Measurements from ENCODE around the gene MAP1A.

The MAP1A gene

DNA sequence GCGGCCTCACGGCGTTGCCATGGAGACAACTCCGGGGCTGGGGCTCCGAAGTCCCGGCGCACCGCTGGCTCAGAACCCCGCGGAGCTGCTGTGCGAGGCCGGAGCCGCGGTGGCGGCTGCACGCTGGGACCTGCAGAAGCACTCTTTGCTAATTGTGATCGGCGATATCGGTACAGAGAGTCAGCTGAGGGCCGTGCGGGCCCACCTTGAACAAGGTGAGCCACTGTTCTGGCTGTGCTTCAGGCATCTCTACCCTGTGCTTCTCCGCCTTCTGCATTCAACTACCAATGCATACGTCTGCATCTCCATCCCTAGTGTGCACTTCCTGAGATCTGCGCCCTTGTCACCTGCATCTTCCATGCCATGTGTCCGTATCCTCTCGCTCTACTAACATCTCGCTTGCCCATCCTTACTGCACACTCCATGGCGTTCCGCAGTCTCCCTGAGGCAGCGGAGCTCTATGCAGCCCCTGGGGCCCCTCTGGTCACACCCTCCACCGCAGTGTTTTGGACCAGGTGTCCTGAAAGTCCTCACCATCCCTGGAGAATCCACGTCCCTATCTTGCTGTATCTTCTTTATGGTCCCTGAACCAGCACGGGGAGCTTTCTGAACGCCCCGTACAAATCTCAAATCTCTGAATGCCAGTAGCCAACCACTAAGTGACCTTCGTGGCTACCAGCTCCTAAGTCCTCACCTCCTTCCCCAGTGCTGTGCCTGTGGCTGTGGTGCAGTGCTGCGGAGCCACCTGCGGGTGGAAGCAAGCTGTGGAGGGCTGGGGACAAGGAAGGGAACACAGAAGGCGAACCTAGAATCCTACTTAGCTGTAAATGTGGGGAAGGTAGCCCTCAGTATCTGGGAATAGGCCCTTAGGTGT is 6.2 kb upstream of the MAP1A start:
- peak in 2 of 6 experiments; percentile 5 to 29 for DNase-seq

DNA sequence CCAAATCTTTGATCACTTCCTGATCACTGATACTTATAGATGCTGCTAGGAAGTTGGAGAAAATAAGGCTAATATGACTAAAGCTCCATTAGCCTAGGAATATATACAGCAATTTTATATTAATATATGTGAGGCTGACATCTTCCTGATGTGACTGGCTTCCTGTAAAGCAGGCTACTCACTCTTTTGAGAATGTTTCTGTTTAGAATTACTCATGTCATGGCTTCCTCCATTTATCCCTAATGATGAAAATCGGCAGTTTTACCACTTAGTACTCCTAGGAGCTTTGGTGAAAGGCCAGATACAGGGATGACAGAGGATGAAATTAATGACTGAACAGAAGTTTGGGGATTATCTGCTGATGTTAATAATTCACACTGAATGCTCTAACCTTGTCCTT is 3.9 kb upstream of the MAP1A start:
- DNase-seq: no peak

DNA sequence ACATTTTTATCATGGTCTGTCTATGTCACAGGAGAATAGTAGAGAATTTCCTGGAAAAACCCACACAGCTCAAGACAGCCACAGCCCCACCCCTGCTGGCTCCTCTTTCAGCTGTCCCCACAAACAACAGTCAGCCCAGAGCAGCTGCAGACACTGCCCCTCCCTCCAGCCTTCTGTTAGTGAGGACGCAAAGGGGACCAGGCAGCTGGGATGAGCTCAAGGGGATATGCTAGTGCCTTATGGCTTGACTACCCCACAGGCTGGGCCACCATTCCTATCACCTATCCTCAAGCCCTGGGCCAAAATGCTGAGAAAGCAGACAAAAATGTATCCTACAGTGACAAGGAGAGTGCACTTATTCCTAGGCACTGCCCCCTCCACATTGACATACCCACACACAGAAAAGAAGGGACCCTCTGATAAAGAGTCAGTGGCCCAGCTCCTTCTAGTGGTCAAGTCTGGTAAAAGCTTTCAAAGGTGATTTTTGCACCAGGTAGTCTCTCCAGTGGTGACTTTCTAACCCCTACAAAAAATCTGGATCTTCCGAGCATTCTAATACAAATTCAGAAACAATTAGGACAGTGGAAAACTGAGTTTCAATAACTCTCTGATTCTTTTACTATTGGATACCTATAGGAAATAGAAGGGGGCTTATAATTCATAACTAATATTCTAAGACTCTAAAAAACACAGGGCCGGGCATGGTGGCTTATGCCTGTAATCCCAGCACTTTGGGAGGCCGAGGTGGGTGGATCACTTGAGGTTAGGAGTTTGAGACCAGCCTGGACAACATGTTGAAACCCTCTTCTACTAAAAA is 3.0 kb upstream of the MAP1A start:
- peak in 2 of 6 experiments; percentile 16 to 36 for DNase-seq

DNA sequence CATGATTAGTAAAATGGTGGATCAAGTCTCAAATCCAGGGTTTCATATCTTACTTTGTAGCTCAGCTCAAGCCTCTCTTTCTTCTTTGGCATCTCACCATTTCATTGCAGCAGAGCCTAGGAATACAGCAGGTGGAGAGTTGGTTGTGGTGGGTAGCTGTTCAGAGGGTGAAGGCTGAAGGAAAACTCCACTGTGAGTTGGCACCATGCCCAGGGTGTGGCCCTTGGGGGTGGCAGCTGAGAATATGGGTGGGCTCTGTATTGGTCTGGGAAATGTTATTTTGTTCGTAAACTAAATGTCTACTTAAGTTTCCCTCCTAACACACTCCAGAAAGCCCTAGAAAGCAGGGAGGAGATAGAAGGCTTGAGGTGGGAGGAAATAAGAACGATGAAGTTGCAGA is 1.7 kb upstream of the MAP1A start:
- DNase-seq: no peak

DNA sequence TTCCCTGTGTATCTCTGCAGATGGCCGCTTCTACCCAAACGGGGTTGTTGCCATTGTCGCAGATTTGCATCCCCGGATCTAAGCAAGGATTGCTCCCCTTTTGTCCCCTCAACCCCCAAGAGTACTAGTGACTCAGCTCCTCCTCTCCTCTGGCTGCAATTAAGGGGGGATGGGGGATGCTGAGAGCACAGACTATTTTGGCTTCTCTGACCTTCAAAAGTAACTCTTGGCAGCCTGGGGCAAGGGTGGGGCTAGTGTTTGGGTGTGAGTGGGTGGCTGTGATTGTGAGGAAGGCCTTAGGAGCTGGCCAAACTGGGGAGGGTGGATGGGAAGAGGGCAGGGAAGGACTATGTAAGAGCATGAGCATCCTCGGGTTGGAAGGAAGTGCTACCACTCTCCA is 1.2 kb upstream of the MAP1A start:
- DNase-seq: no peak

DNA sequence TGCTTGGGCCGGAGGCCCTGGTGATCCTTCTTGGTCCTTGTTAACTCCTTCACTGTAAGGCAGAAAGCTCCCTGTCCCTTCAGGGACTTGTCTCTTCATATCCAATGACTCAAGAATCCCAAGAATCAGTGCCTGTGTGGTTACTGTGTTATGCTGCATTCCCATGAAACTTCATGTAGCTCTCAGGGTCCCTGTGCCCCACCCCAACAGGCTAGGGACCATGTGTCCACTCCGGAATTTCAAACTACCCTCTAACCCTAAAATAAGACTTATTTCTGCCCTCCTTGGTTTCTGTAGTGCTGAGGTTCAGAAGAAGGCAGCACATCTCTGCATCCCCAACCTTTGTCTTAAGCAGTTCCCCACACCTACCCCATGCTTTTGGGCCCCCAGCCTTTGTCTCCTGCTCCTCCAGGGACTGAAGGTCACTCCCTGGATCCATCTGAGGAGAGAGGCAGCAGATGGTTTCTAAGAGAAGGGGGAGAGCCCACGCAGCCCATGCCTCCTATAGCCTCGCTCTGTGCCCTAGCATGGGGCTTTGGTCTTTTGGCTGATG is 531 bp upstream of the MAP1A start:
- no peak for DNase-seq

DNA sequence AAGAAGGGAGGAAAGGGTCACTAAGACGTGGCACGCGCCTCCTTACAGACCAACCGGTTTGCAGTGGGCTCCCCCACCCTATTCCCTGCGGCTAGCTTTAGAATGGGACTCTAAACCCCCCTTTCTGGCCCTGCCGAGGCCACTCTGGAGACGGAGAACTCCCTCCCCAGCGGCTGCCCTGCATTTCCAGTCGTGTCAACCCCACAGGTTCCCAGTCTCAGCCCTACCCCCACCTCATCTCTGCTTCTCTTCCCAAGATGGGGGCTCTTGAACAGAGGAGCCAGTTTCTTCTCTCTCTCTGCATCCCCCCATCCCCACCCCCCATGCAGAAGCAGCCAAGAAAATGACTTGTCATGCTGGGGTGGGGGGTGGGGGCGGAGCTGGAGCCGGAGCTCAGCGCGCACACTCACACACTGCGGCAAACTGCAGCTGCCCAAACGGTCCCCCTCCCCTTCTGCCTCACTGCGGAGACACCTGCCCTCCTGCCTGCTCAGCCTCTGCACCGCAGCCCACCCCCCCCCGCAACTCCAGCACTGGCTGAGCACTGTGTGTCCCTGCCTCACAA is 871 bp downstream of the MAP1A start:
- peak in 1 of 6 experiments; percentile 12 for DNase-seq

DNA sequence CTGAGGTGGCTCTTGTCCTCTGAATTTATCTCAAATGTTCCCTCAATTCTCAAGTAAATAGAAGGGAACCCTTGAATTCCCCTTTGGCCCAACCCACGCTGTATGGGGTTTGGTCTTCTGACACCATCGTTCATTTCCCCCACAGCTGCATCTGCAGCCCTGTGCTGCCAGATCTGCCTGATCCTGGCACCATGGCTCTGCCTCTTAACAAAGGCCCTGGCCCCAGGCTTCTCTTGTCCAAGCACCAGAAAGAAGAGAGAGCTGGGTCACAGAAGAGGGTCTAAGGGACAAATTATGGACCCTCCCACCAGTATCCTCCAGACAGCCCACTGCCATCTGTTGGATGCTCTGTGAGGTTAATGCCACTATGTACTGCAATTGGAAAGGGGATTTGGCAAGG is 1.8 kb downstream of the MAP1A start:
- DNase-seq: no peak

DNA sequence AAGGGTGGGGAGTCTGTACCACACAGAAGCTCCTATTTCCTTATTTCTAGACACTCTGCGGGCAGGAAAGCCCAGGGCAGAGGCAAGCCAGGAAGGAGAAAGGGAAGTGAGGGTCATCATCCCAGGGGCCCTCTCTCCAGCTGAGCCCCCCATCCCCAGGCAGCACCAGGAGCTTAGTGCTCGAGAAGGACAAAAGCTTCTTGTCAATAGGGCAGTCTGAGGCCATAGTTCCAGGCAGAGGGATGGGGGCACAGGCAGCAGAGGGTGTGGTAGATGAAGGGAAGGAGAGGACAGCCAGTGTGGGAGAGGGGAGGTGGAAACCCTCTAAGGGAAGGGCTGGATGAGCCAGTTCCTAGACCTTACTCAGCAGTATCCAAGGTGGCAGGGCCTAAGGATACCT is 2.7 kb downstream of the MAP1A start:
- no peak for DNase-seq

DNA sequence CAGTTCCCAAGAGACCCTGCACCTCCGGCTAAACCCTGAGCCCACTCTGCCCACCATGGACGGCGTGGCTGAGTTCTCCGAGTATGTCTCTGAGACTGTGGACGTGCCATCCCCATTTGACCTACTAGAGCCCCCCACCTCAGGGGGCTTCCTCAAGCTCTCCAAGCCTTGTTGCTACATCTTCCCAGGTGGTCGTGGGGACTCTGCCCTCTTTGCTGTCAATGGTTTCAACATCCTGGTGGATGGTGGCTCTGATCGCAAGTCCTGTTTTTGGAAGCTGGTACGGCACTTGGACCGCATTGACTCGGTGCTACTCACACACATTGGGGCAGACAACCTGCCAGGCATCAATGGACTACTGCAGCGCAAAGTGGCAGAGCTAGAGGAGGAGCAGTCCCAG is 4.0 kb downstream of the MAP1A start:
- DNase-seq: no peak

DNA sequence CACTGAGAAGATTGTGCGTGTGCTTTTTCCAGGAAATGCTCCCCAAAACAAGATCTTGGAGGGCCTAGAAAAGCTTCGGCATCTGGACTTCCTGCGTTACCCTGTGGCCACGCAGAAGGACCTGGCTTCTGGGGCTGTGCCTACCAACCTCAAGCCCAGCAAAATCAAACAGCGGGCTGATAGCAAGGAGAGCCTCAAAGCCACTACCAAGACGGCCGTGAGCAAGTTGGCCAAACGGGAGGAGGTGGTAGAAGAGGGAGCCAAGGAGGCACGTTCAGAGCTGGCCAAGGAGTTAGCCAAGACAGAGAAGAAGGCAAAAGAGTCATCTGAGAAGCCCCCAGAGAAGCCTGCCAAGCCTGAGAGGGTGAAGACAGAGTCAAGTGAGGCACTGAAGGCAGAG is 4.8 kb downstream of the MAP1A start:
- DNase-seq: no peak

DNA sequence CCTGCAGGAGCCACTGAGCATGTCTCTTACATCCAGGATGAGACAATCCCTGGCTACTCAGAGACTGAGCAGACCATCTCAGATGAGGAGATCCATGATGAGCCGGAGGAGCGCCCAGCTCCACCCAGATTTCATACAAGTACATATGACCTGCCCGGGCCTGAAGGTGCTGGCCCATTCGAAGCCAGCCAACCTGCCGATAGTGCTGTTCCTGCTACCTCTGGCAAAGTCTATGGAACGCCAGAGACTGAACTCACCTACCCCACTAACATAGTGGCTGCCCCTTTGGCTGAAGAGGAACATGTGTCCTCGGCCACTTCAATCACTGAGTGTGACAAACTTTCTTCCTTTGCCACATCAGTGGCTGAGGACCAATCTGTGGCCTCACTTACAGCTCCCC is 6.2 kb downstream of the MAP1A start:
- DNase-seq: no peak

DNA sequence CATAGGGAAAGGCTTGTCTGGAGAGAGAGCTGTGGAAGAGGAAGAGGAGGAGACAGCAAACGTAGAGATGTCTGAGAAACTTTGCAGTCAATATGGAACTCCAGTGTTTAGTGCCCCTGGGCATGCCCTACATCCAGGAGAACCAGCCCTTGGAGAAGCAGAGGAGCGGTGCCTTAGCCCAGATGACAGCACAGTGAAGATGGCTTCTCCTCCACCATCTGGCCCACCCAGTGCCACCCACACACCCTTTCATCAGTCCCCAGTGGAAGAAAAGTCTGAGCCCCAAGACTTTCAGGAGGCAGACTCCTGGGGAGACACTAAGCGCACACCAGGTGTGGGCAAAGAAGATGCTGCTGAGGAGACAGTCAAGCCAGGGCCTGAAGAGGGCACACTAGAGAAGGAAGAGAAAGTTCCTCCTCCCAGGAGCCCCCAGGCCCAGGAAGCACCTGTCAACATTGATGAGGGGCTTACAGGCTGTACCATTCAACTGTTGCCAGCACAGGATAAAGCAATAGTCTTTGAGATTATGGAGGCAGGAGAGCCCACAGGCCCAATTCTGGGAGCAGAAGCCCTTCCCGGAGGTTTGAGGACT is 6.9 kb downstream of the MAP1A start:
- DNase-seq: no peak

DNA sequence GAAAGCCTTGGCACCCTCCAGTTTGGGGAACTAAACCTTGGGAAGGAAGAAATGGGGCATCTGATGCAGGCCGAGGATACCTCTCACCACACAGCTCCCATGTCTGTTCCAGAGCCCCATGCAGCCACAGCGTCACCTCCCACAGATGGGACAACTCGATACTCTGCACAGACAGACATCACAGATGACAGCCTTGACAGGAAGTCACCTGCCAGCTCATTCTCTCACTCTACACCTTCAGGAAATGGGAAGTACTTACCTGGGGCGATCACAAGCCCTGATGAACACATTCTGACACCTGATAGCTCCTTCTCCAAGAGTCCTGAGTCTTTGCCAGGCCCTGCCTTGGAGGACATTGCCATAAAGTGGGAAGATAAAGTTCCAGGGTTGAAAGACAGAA is 7.7 kb downstream of the MAP1A start:
- DNase-seq: no peak

DNA sequence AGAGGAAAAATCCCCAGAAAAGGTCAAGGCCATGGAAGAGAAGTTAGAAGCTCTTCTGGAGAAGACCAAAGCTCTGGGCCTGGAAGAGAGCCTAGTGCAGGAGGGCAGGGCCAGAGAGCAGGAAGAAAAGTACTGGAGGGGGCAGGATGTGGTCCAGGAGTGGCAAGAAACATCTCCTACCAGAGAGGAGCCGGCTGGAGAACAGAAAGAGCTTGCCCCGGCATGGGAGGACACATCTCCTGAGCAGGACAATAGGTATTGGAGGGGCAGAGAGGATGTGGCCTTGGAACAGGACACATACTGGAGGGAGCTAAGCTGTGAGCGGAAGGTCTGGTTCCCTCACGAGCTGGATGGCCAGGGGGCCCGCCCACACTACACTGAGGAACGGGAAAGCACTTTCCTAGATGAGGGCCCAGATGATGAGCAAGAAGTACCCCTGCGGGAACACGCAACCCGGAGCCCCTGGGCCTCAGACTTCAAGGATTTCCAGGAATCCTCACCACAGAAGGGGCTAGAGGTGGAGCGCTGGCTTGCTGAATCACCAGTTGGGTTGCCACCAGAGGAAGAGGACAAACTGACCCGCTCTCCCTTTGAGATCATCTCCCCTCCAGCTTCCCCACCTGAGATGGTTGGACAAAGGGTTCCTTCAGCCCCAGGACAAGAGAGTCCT is 9.0 kb downstream of the MAP1A start:
- no peak for DNase-seq

DNA sequence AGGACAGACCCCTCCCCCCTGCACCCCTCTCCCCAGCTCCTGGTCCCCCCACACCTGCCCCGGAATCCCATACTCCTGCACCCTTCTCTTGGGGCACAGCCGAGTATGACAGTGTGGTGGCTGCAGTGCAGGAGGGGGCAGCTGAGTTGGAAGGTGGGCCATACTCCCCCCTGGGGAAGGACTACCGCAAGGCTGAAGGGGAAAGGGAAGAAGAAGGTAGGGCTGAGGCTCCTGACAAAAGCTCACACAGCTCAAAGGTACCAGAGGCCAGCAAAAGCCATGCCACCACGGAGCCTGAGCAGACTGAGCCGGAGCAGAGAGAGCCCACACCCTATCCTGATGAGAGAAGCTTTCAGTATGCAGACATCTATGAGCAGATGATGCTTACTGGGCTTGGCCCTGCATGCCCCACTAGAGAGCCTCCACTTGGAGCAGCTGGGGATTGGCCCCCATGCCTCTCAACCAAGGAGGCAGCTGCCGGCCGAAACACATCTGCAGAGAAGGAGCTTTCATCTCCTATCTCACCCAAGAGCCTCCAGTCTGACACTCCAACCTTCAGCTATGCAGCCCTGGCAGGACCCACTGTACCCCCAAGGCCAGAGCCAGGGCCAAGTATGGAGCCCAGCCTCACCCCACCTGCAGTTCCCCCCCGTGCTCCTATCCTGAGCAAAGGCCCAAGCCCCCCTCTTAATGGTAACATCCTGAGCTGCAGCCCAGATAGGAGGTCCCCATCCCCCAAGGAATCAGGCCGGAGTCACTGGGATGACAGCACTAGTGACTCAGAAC is 9.8 kb downstream of the MAP1A start:
- no peak for DNase-seq

DNA sequence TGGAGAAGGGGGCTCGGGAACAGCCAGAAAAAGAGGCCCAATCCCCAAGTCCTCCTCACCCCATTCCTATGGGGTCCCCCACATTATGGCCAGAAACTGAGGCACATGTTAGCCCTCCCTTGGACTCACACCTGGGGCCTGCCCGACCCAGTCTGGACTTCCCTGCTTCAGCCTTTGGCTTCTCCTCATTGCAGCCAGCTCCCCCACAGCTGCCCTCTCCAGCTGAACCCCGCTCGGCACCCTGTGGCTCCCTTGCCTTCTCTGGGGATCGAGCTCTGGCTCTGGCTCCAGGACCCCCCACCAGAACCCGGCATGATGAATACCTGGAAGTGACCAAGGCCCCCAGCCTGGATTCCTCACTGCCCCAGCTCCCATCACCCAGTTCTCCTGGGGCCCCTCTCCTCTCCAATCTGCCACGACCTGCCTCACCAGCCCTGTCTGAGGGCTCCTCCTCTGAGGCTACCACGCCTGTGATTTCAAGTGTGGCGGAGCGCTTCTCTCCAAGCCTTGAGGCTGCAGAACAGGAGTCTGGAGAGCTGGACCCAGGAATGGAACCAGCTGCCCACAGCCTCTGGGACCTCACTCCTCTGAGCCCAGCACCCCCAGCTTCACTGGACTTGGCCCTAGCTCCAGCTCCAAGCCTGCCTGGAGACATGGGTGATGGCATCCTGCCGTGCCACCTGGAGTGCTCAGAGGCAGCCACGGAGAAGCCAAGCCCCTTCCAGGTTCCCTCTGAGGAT is 10.6 kb downstream of the MAP1A start:
- no peak for DNase-seq

DNA sequence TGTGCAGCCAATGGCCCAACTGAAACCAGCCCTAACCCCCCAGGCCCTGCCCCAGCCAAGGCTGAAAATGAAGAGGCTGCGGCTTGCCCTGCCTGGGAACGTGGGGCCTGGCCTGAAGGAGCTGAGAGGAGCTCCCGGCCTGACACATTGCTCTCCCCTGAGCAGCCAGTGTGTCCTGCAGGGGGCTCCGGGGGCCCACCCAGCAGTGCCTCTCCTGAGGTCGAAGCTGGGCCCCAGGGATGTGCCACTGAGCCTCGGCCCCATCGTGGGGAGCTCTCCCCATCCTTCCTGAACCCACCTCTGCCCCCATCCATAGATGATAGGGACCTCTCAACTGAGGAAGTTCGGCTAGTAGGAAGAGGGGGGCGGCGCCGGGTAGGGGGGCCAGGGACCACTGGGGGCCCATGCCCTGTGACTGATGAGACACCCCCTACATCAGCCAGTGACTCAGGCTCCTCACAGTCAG is 11.2 kb downstream of the MAP1A start:
- no peak for DNase-seq

DNA sequence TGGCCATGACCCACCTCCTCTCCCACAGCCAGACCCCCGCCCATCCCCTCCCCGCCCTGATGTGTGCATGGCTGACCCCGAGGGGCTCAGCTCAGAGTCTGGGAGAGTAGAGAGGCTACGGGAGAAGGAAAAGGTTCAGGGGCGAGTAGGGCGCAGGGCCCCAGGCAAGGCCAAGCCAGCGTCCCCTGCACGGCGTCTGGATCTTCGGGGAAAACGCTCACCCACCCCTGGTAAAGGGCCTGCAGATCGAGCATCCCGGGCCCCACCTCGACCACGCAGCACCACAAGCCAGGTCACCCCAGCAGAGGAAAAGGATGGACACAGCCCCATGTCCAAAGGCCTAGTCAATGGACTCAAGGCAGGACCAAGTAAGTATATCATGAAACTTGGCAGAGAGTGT is 11.7 kb downstream of the MAP1A start:
- no peak for DNase-seq

DNA sequence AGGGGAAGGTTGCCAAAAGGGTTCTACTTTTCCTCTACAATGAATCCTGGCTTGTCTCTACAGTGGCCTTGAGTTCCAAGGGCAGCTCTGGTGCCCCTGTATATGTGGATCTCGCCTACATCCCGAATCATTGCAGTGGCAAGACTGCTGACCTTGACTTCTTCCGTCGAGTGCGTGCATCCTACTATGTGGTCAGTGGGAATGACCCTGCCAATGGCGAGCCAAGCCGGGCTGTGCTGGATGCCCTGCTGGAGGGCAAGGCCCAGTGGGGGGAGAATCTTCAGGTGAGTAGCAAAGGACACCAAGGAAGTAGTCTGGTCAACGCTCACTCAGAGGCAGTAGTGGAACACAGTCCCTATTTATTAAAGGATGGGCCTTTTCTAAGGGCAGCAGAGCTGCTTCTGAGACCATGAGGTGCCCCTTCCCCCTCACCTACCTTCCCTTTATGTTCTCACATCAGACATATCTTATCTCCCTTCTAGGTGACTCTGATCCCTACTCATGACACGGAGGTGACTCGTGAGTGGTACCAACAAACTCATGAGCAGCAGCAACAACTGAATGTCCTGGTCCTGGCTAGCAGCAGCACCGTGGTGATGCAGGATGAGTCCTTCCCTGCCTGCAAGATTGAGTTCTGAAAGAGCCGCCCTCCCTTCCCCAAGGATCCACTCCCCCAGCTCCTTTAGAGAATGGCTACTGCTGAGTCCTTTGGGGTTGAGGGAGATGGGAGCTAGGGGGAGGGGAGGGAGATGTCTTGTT is 12.4 kb downstream of the MAP1A start:
- DNase-seq: no peak
